ENCODE data around the gene VAV2. TPM values are rescaled to one million over a fixed set of nuclear protein-coding genes. Genes with fewer than 3 reads are reported as not detected.

VAV2 gene
- total RNA-seq, 1 donor from 2014 or later: 34.6 TPM

DNA sequence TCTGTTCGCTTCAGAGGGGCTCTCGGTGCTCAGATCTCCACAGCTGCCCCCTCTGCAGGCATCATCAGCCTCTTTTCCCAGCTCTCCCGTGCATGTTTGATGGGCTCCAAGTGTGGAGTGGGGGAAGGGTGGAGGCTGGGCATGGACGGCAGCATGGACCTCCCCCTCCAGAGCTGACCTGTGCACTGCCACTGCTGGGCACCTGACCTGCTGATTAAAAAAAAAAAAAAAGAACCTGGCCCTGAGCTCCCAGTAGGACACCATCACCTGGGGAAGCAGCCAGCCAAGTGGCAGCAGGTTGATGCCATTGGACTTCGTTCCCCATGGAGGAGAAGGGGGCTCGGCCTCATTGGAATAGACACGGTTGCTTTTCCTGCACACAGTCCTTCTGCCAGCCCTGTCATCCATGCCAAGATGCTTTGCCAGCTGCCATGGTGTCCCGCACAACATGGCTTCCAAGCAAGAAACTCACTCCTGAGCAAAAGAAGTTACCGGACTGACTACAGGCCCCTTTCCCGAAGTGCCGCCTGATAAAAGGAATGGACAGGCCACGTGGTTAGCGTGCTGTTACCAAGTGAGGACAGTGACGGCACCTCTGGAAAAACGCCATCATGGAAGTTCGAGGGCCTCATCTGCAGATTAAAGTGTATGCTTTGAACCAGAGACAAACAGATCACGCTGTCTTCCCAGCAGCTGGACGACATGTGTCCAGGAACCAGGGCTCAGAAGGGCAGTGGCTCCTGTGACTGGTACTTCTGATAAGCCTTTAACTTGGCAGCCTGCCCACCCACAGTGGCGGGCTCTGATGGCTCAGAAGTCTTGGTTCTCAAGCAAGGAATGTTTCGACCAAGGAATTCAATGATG lies 18.4 kb upstream of the VAV2 start:
- ATAC-seq: peak; percentile 43
- Histone ChIP-seq H3K27me3 (no peaks in the 10 kb centered on the region), H3K9me3 (no peaks in the 10 kb centered on the region), H3K4me3 (no peak overlapping the region), H3K36me3 (no peaks in the 10 kb centered on the region), H3K27ac (no peak overlapping the region), H3K4me1 (no peaks in the 10 kb centered on the region)
- TF ChIP-seq, protein P1, sequence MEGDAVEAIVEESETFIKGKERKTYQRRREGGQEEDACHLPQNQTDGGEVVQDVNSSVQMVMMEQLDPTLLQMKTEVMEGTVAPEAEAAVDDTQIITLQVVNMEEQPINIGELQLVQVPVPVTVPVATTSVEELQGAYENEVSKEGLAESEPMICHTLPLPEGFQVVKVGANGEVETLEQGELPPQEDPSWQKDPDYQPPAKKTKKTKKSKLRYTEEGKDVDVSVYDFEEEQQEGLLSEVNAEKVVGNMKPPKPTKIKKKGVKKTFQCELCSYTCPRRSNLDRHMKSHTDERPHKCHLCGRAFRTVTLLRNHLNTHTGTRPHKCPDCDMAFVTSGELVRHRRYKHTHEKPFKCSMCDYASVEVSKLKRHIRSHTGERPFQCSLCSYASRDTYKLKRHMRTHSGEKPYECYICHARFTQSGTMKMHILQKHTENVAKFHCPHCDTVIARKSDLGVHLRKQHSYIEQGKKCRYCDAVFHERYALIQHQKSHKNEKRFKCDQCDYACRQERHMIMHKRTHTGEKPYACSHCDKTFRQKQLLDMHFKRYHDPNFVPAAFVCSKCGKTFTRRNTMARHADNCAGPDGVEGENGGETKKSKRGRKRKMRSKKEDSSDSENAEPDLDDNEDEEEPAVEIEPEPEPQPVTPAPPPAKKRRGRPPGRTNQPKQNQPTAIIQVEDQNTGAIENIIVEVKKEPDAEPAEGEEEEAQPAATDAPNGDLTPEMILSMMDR (IDR thresholded peaks at IDR 0.05): no peak
- no peak for DNase-seq
- intact Hi-C loops (cut with DNase I): no loop called here

GRCh38 chr9:134007571-134007970 lies 15.4 kb upstream of the VAV2 start:
- intact Hi-C loops (cut with DNase I): no loop called here
- TF ChIP-seq, protein P1 (IDR thresholded peaks at IDR 0.05): no peak
- ATAC-seq: no peak

GRCh38 chr9:134007150-134007549 lies 15.0 kb upstream of the VAV2 start:
- Histone ChIP-seq H3K4me3 (no peak overlapping the region), H3K36me3 (no peaks in the 10 kb centered on the region), H3K4me1 (no peaks in the 10 kb centered on the region), H3K9me3 (no peaks in the 10 kb centered on the region), H3K27me3 (no peaks in the 10 kb centered on the region), H3K27ac (no peak overlapping the region)
- TF ChIP-seq, protein P1 (IDR thresholded peaks at IDR 0.05): no peak
- intact Hi-C loops (cut with DNase I): no loop called here
- ATAC-seq (no peak), DNase-seq (no peak)

More at GRCh38 chr9:134007571-134007970, 15.4 kb upstream of the VAV2 start:
- Histone ChIP-seq H3K4me3 (no peak overlapping the region), H3K27ac (no peak overlapping the region), H3K9me3 (no peaks in the 10 kb centered on the region), H3K36me3 (no peaks in the 10 kb centered on the region), H3K4me1 (no peaks in the 10 kb centered on the region), H3K27me3 (no peaks in the 10 kb centered on the region)
- no peak for DNase-seq

- no peak for DNase-seq
- Histone ChIP-seq H3K27me3 (no peaks in the 10 kb centered on the region), H3K36me3 (no peaks in the 10 kb centered on the region), H3K4me1 (no peaks in the 10 kb centered on the region), H3K9me3 (no peaks in the 10 kb centered on the region), H3K4me3 (no peak overlapping the region), H3K27ac (no peak overlapping the region)
- ATAC-seq: no peak
- TF ChIP-seq, protein P1 (IDR thresholded peaks at IDR 0.05): no peak
- intact Hi-C loops (cut with DNase I): no loop called here
These were observed 13.3 kb upstream of the VAV2 start for GRCh38 chr9:134005381-134005780.

DNA sequence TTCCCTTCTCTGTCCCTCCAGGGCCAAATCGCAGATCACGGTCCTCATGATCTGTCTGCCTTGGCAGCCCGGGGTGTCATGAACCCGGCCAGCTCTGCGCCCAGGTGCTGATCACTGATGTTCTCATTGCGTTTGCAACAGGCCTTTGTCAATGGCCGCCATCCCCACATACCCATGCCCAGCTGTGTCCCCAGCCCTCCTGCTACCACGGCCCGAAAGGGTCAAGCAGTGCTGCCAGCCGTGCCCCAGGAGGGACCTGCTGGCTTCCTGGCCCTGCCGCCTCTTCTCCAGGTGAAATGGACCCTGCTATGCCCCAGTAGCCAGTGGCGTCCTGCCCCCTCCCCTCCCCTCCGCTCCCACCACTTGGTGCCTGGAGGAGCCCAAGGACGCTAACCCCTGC lies 12.8 kb upstream of the VAV2 start:
- TF ChIP-seq, protein P1 (IDR thresholded peaks at IDR 0.05): no peak
- Histone ChIP-seq H3K27ac (no peak overlapping the region), H3K9me3 (no peaks in the 10 kb centered on the region), H3K4me3 (no peak overlapping the region), H3K4me1 (no peaks in the 10 kb centered on the region), H3K27me3 (no peaks in the 10 kb centered on the region), H3K36me3 (no peaks in the 10 kb centered on the region)
- ATAC-seq: no peak
- intact Hi-C loops (cut with DNase I): no loop called here
- no peak for DNase-seq
